HepG2 (cell line): ENCODE data around the gene GTF3C5. TPM values are rescaled to one million over a fixed set of nuclear protein-coding genes. Genes with fewer than 3 reads are reported as not detected.

ENCODE experiments used
- ATF2 ChIP-seq: sonication (generic); formaldehyde crosslinking; IDR thresholded peaks from 2 replicates; pipeline ENCODE4 v1.4.0; 2020; ENCODE audit warnings: missing genetic modification reagents
- CSRNP2 ChIP-seq: sonication (generic); formaldehyde crosslinking; conservative IDR thresholded peaks from 2 replicates; pipeline ENCODE4 v1.8.0; 2022; ENCODE audit warnings: low read depth, missing genetic modification reagents
- EEA1 ChIP-seq: sonication (generic); formaldehyde crosslinking; IDR thresholded peaks from 2 replicates; pipeline ENCODE4 v1.5.1; 2020; ENCODE audit warnings: mild to moderate bottlenecking, missing genetic modification reagents, borderline replicate concordance
- FOXM1 ChIP-seq: sonication (generic); formaldehyde crosslinking; IDR thresholded peaks from 2 replicates; pipeline ENCODE4 v1.5.0; 2020; ENCODE audit warnings: missing genetic modification reagents
- GATAD2A ChIP-seq: IDR thresholded peaks from 2 replicates; pipeline ENCODE4 v1.6.1; 2016
- HMGXB3 ChIP-seq: sonication (generic); formaldehyde crosslinking; IDR thresholded peaks from 2 replicates; pipeline ENCODE4 v1.4.0; 2020; ENCODE audit warnings: missing genetic modification reagents, borderline replicate concordance
- MXD4 ChIP-seq: IDR thresholded peaks from 2 replicates; pipeline ENCODE4 v1.6.1; 2016; ENCODE audit warnings: mild to moderate bottlenecking, missing biosample characterization, missing genetic modification reagents
- MZF1 ChIP-seq: sonication (generic); formaldehyde crosslinking; IDR thresholded peaks from 2 replicates; pipeline ENCODE4 v1.8.1; 2023; ENCODE audit warnings: mild to moderate bottlenecking, missing genetic modification reagents, borderline replicate concordance
- PBX2 ChIP-seq: IDR thresholded peaks from 2 replicates; pipeline ENCODE4 v1.6.1; 2016; ENCODE audit warnings: control low read depth
- THRA ChIP-seq: sonication (generic); formaldehyde crosslinking; IDR thresholded peaks from 2 replicates; pipeline ENCODE4 v1.4.0; 2020; ENCODE audit warnings: missing genetic modification reagents, borderline replicate concordance
- TP53 ChIP-seq: sonication (generic); formaldehyde crosslinking; conservative IDR thresholded peaks from 2 replicates; pipeline ENCODE4 v1.4.0; 2020; ENCODE audit warnings: missing genetic modification reagents
- ZBTB34 ChIP-seq: sonication (generic); formaldehyde crosslinking; IDR thresholded peaks from 2 replicates; pipeline ENCODE4 v1.8.0; 2022; ENCODE audit warnings: mild to moderate bottlenecking, missing genetic modification reagents
- ZEB1 ChIP-seq: IDR thresholded peaks from 2 replicates; pipeline ENCODE4 v1.6.1; 2012; ENCODE audit warnings: mild to moderate bottlenecking, low read depth, inconsistent platforms; ENCODE audit not compliant: insufficient replicate concordance
- ZNF18 ChIP-seq: sonication (generic); formaldehyde crosslinking; IDR thresholded peaks from 2 replicates; pipeline ENCODE4 v1.8.0; 2022; ENCODE audit warnings: mild to moderate bottlenecking, missing genetic modification reagents; ENCODE audit not compliant: insufficient replicate concordance
- ZNF343 ChIP-seq: sonication (generic); formaldehyde crosslinking; IDR thresholded peaks from 2 replicates; pipeline ENCODE4 v1.4.0; 2020; ENCODE audit warnings: mild to moderate bottlenecking, missing genetic modification reagents
- ZNF354B ChIP-seq: sonication (generic); formaldehyde crosslinking; IDR thresholded peaks from 2 replicates; pipeline ENCODE4 v1.8.0; 2022; ENCODE audit warnings: mild to moderate bottlenecking, missing genetic modification reagents
- ZNF44 ChIP-seq: sonication (generic); formaldehyde crosslinking; IDR thresholded peaks from 2 replicates; pipeline ENCODE4 v1.5.1; 2020; ENCODE audit warnings: mild to moderate bottlenecking, missing genetic modification reagents
- polyA plus RNA-seq, 8 experiments: library from polyadenylated mRNA; depleted of rRNA in 3 of 8; stranded (reverse) in 7 of 8; unstranded in 1 of 8; fragments of >200 nt; fragmentation: Illumina TruSeq in 4 of 8; extraction: Trizol in 4 of 8; gene quantifications; 2 replicates each; pipeline versions ENCODE4 v1.2.1 to v1.2.3, GENCODE V29; 2011 to 2016; ENCODE audit warnings: low read depth in 4 of 8, missing spikeins in 1 of 8, mixed read lengths in 1 of 8; ENCODE audit not compliant: insufficient read depth in 1 of 8
- total RNA-seq, 5 experiments: library from RNA; depleted of rRNA; stranded (reverse); fragments of >200 nt; fragmentation: Illumina TruSeq; extraction: Trizol; gene quantifications; 2 replicates each; pipeline ENCODE4 v1.2.3, GENCODE V29; 2016; ENCODE audit warnings: low read depth in 1 of 5

The GTF3C5 gene
- total and polyA plus RNA-seq, 2 of the 13 experiments (the other 11 are each of a cell fraction or from before 2014, with no cell fraction given), result 66.9 to 92.6 TPM

- no peak for TF ChIP-seq HMGXB3
- TF ChIP-seq EEA1 (CRISPR knock-in tag), result no peak
- TF ChIP-seq ZNF18 (CRISPR knock-in tag), result no peak
- no peak for TF ChIP-seq CSRNP2 (CRISPR knock-in tag)
- TF ChIP-seq FOXM1 (CRISPR knock-in tag), result no peak
- TF ChIP-seq MXD4 (CRISPR knock-in tag), result 0 out of 2 replicates have a peak, but pooled peaks have one; percentile 28
- TF ChIP-seq ZEB1, result no peak
- peak; percentile 32; the same call in 1 of the 2 replicates for TF ChIP-seq GATAD2A
- TF ChIP-seq ATF2 (CRISPR knock-in tag), result no peak
- TF ChIP-seq ZBTB34 (CRISPR knock-in tag), result no peak
- no peak for TF ChIP-seq ZNF44 (CRISPR knock-in tag)
- no peak for TF ChIP-seq TP53 (CRISPR knock-in tag)
- no peak for TF ChIP-seq PBX2 (CRISPR knock-in tag)
- TF ChIP-seq THRA (CRISPR knock-in tag), result no peak
- TF ChIP-seq ZNF343, result no peak
- no peak for TF ChIP-seq ZNF354B
- no peak for TF ChIP-seq MZF1 (CRISPR knock-in tag)
Measured at GRCh38 chr9:132997591-132997990, 33.2 kb upstream of the GTF3C5 start (continued).
